Activated CD4-positive, alpha-beta T cell treated with anti-CD3 and anti-CD28 coated beads for 36 hours (primary cell): ENCODE results near the gene MTCP1. TPM values are rescaled to one million over a fixed set of nuclear protein-coding genes. Genes with fewer than 3 reads are reported as not detected.

Source experiments
- ATAC-seq: fragments of 200-7000 bp; cut with Tn5 transposase; one replicate; pipeline ENCODE4 v1.10.0; 2021; ENCODE audit warnings: mild to moderate bottlenecking, moderate library complexity
- CTCF ChIA-PET: fragments of 350-600 bp; sonication (Branson Sonifier 250); formaldehyde crosslinking; loops from one replicate; lab custom pipeline; 2021; ENCODE audit warnings: antibody characterized with exemption; lab: Charles Lee
- POLR2A ChIA-PET: fragments of 350-600 bp; sonication (Branson Sonifier 250); formaldehyde crosslinking; loops from one replicate; lab custom pipeline; 2021; ENCODE audit warnings: antibody characterized with exemption, inconsistent platforms; lab: Charles Lee
- DNase-seq: peaks from one replicate; pipeline ENCODE4 v3.0.0-alpha.2; 2020
- H3K27ac Mint-ChIP-seq: one replicate; pipeline ENCODE4 v1.8.0; 2021; ENCODE audit warnings: mixed read lengths
- H3K27me3 Mint-ChIP-seq: one replicate; pipeline ENCODE4 v1.8.0; 2021; ENCODE audit warnings: mixed read lengths
- H3K36me3 Mint-ChIP-seq: one replicate; pipeline ENCODE4 v1.8.0; 2021; ENCODE audit warnings: low read depth, mixed read lengths
- H3K4me1 Mint-ChIP-seq: one replicate; pipeline ENCODE4 v1.8.0; 2021; ENCODE audit warnings: mixed read lengths
- H3K4me3 Mint-ChIP-seq: one replicate; pipeline ENCODE4 v1.8.0; 2021; ENCODE audit warnings: mild to moderate bottlenecking, moderate library complexity, mixed read lengths
- H3K9me3 Mint-ChIP-seq: one replicate; pipeline ENCODE4 v1.8.0; 2021; ENCODE audit warnings: low read depth, mixed read lengths
- intact Hi-C, 2 experiments: fragments of 100-400 bp; cut with DNase I in 1 of 2; cut with micrococcal nuclease in 1 of 2; formaldehyde crosslinking; loops; one replicate each; pipeline versions ENCODE4 v1.14.2 to v1.15.1; 2022 to 2024; cut with DNase I, micrococcal nuclease
- total RNA-seq, 2 experiments: library from RNA; stranded (reverse); gene quantifications; one replicate each; pipeline ENCODE4 v1.2.3, GENCODE V29; 2021

The MTCP1 gene
- total RNA-seq = 10 to 100 TPM in 1 of 2 experiments, 1 to 10 TPM in 1; 9.3 to 18.1 TPM

- DNase-seq = peak; percentile 87
- Mint-ChIP-seq H3K36me3 (peaks cover 29% of the 10 kb centered on the region), H3K27me3 (no peaks in the 10 kb centered on the region), H3K27ac (peak within 1 kb of the TSS; percentile 93), H3K9me3 (no peaks in the 10 kb centered on the region), H3K4me1 (peaks cover 53% of the 10 kb centered on the region), H3K4me3 (peak within 1 kb of the TSS; percentile 90)
- ATAC-seq = peak; percentile 93
- intact Hi-C loops = loop anchor here (1.0 to 10.0 kb wide), 11 partner anchors 14 to 1599 kb away; partner anchors contain the start of genes VBP1 (in 2 of the 2), DKC1 (in 1 of the 2), FUNDC2 (in 1 of the 2) and HAUS7 (in 1 of the 2)
- CTCF ChIA-PET = interaction anchor here (1.2 to 1.4 kb wide), 2 partner anchors 14 to 78 kb away, joined by 3 to 6 read pairs; no protein-coding TSS in a partner anchor
- POLR2A ChIA-PET = no interaction called here
Observed at GRCh38 chrX:155070975-155071693, at the start of gene MTCP1, which contains the start of the genes BRCC3 and CMC4. Gene MTCP1, minus strand, starts transcription at chrX:155071136. Its CDS starts 5,126 bp downstream, at chrX:155066010. Gene BRCC3, plus strand, starts transcription at chrX:155071508. Its CDS starts 20 bp downstream, at chrX:155071528. Gene CMC4, minus strand, starts transcription at chrX:155071136. Its CDS starts 7,113 bp downstream, at chrX:155064023.

GRCh38 chrX:155115174-155115819 is 44.4 kb upstream of the MTCP1 start:
- H3K9me3 Mint-ChIP-seq = no peaks in the 10 kb centered on the region
- ChIA-PET CTCF (no interaction called here), POLR2A (no interaction called here)
- no peak overlapping the region for H3K4me3 Mint-ChIP-seq
- H3K27ac Mint-ChIP-seq = no peak overlapping the region
- H3K36me3 Mint-ChIP-seq = peaks cover 22% of the 10 kb centered on the region
- no peak for DNase-seq
- ATAC-seq = no peak
- no peaks in the 10 kb centered on the region for H3K4me1 Mint-ChIP-seq
- intact Hi-C loops = no loop called here
- no peaks in the 10 kb centered on the region for H3K27me3 Mint-ChIP-seq

GRCh38 chrX:155113097-155113496 is 42.2 kb upstream of the MTCP1 start:
- intact Hi-C loops = no loop called here
- Mint-ChIP-seq H3K27me3 (no peaks in the 10 kb centered on the region), H3K4me3 (no peak overlapping the region), H3K9me3 (no peaks in the 10 kb centered on the region), H3K27ac (no peak overlapping the region), H3K4me1 (peaks cover 5% of the 10 kb centered on the region), H3K36me3 (peaks cover 17% of the 10 kb centered on the region)
- POLR2A ChIA-PET = no interaction called here
- ATAC-seq (no peak), DNase-seq (no peak)
- CTCF ChIA-PET = no interaction called here

- no peak overlapping the region for H3K27ac Mint-ChIP-seq
- CTCF ChIA-PET = no interaction called here
- no peak for ATAC-seq
- H3K27me3 Mint-ChIP-seq = no peaks in the 10 kb centered on the region
- POLR2A ChIA-PET = no interaction called here
- H3K4me1 Mint-ChIP-seq = peaks cover 11% of the 10 kb centered on the region
- H3K36me3 Mint-ChIP-seq = peaks cover 23% of the 10 kb centered on the region
- DNase-seq = no peak
- no peaks in the 10 kb centered on the region for H3K9me3 Mint-ChIP-seq
- intact Hi-C loops = no loop called here
- H3K4me3 Mint-ChIP-seq = no peak overlapping the region
Observed at GRCh38 chrX:155112171-155112570, 41.2 kb upstream of the MTCP1 start.

- no peak overlapping the region for H3K27ac Mint-ChIP-seq
- H3K4me3 Mint-ChIP-seq = no peak overlapping the region
- intact Hi-C loops = no loop called here
- ATAC-seq (peak; percentile 93), DNase-seq (no peak)
- H3K9me3 Mint-ChIP-seq = no peaks in the 10 kb centered on the region
- H3K27me3 Mint-ChIP-seq = no peaks in the 10 kb centered on the region
- POLR2A ChIA-PET = no interaction called here
- CTCF ChIA-PET = interaction anchor here (0.6 to 0.7 kb wide), 2 partner anchors 87 to 177 kb away, joined by 4 read pairs; no protein-coding TSS in a partner anchor
- peaks cover 21% of the 10 kb centered on the region for H3K36me3 Mint-ChIP-seq
- peaks cover 11% of the 10 kb centered on the region for H3K4me1 Mint-ChIP-seq
Observed at GRCh38 chrX:155108427-155108826, 37.5 kb upstream of the MTCP1 start.

GRCh38 chrX:155105919-155106318 is 35.0 kb upstream of the MTCP1 start:
- H3K4me3 Mint-ChIP-seq = no peak overlapping the region
- ATAC-seq (no peak), DNase-seq (no peak)
- ChIA-PET POLR2A (no interaction called here), CTCF (interaction anchor here (1.6 kb wide), 1 partner anchor 12 kb away, joined by 4 read pairs; no protein-coding TSS in a partner anchor)
- H3K36me3 Mint-ChIP-seq = peaks cover 15% of the 10 kb centered on the region
- H3K27me3 Mint-ChIP-seq = no peaks in the 10 kb centered on the region
- H3K9me3 Mint-ChIP-seq = no peaks in the 10 kb centered on the region
- no peak overlapping the region for H3K27ac Mint-ChIP-seq
- peaks cover 14% of the 10 kb centered on the region for H3K4me1 Mint-ChIP-seq
- intact Hi-C loops = no loop called here

- ChIA-PET POLR2A (interaction anchor here (0.5 kb wide), 1 partner anchor 120 kb away, joined by 4 read pairs; no protein-coding TSS in a partner anchor), CTCF (interaction anchor here (0.7 to 2.2 kb wide), 6 partner anchors 13 to 551 kb away, joined by 3 to 6 read pairs (median 3); no protein-coding TSS in a partner anchor)
- Mint-ChIP-seq H3K27ac (no peak overlapping the region), H3K9me3 (no peaks in the 10 kb centered on the region), H3K27me3 (no peaks in the 10 kb centered on the region), H3K4me1 (peaks cover 2% of the 10 kb centered on the region), H3K4me3 (no peak overlapping the region), H3K36me3 (peaks cover 22% of the 10 kb centered on the region)
- ATAC-seq = peak; percentile 73
- intact Hi-C loops = loop anchor here (1.0 to 5.0 kb wide), 3 partner anchors 55 to 728 kb away; partner anchors contain the start of gene VBP1 (in 1 of the 2)
- peak; percentile 26 for DNase-seq
Observed at GRCh38 chrX:155094468-155095061, 23.6 kb upstream of the MTCP1 start.

GRCh38 chrX:155086961-155087735 is 16.2 kb upstream of the MTCP1 start:
- ChIA-PET CTCF (interaction anchor here (0.9 to 1.2 kb wide), 2 partner anchors 28 to 67 kb away, joined by 3 to 4 read pairs; no protein-coding TSS in a partner anchor), POLR2A (interaction anchor here (0.7 kb wide), 1 partner anchor 338 kb away, joined by 3 read pairs; no protein-coding TSS in a partner anchor)
- ATAC-seq (no peak), DNase-seq (no peak)
- peaks cover 2% of the 10 kb centered on the region for H3K4me1 Mint-ChIP-seq
- no peak overlapping the region for H3K27ac Mint-ChIP-seq
- H3K36me3 Mint-ChIP-seq = peaks cover 14% of the 10 kb centered on the region
- no peaks in the 10 kb centered on the region for H3K9me3 Mint-ChIP-seq
- no peaks in the 10 kb centered on the region for H3K27me3 Mint-ChIP-seq
- H3K4me3 Mint-ChIP-seq = no peak overlapping the region
- intact Hi-C loops = loop anchor here (1.0 kb wide), 2 partner anchors 106 to 169 kb away; no protein-coding TSS in a partner anchor

- ChIA-PET CTCF (interaction anchor here (1.2 kb wide), 2 partner anchors 66 to 107 kb away, joined by 3 to 4 read pairs; no protein-coding TSS in a partner anchor), POLR2A (interaction anchor here (0.7 kb wide), 1 partner anchor 337 kb away, joined by 3 read pairs; no protein-coding TSS in a partner anchor)
- no peaks in the 10 kb centered on the region for H3K27me3 Mint-ChIP-seq
- H3K4me1 Mint-ChIP-seq = peaks cover 2% of the 10 kb centered on the region
- H3K4me3 Mint-ChIP-seq = no peak overlapping the region
- DNase-seq (peak; percentile 63), ATAC-seq (no peak)
- H3K9me3 Mint-ChIP-seq = no peaks in the 10 kb centered on the region
- no peak overlapping the region for H3K27ac Mint-ChIP-seq
- peaks cover 17% of the 10 kb centered on the region for H3K36me3 Mint-ChIP-seq
- intact Hi-C loops = loop anchor here (1.0 kb wide), 2 partner anchors 105 to 168 kb away; no protein-coding TSS in a partner anchor
Observed at GRCh38 chrX:155086202-155086840, 15.4 kb upstream of the MTCP1 start.
